Activated naive CD8-positive, alpha-beta T cell treated with anti-CD3 and anti-CD28 coated beads, Interleukin-2, amount 50 U/mL, for 24 hours (primary cell): Measurements from ENCODE around the gene PDE6A.

ENCODE experiments used
- ATAC-seq: fragments of 150-1000 bp; cut with Tn5 transposase; one replicate; pipeline ENCODE4 v1.10.0; 2021
- DNase-seq: peaks from one replicate; pipeline ENCODE4 v3.0.0; 2021
- H3K27ac Mint-ChIP-seq: one replicate; pipeline ENCODE4 v1.8.0; 2021; ENCODE audit warnings: mild to moderate bottlenecking, mixed read lengths
- H3K27me3 Mint-ChIP-seq: one replicate; pipeline ENCODE4 v1.8.0; 2021; ENCODE audit warnings: mixed read lengths
- H3K36me3 Mint-ChIP-seq: one replicate; pipeline ENCODE4 v1.8.0; 2021; ENCODE audit warnings: low read depth, mixed read lengths
- H3K4me1 Mint-ChIP-seq: one replicate; pipeline ENCODE4 v1.8.0; 2021; ENCODE audit warnings: mixed read lengths
- H3K4me3 Mint-ChIP-seq: one replicate; pipeline ENCODE4 v1.8.0; 2021; ENCODE audit warnings: mild to moderate bottlenecking, moderate library complexity, mixed read lengths
- H3K9me3 Mint-ChIP-seq: one replicate; pipeline ENCODE4 v1.8.0; 2021; ENCODE audit warnings: mixed read lengths

PDE6A gene

DNA sequence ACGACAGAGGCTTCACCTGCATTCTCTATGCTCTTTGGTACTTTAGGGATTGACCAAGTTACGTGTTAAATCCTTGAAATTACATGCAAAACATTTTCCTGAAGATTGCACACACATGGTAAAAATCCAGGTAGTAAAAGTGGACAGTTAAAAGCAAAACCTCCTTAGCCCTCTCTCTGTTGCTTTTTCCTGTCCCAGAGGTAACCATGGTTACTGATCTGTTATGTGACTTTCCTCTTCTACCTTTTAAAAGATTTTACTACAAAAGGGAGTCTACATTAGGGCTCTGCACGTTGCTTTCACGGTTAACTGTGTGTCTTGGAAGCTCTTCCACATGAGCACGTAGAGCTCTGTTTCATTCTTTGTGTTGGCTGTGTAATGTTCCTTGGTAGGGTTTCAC, 117.5 kb downstream of the PDE6A start:
- Mint-ChIP-seq H3K4me3 (no peak overlapping the region), H3K27me3 (no peaks in the 10 kb centered on the region), H3K36me3 (peaks cover 4% of the 10 kb centered on the region), H3K27ac (no peak overlapping the region), H3K4me1 (peaks cover 8% of the 10 kb centered on the region), H3K9me3 (no peaks in the 10 kb centered on the region)
- no peak for ATAC-seq
- DNase-seq = no peak

DNA sequence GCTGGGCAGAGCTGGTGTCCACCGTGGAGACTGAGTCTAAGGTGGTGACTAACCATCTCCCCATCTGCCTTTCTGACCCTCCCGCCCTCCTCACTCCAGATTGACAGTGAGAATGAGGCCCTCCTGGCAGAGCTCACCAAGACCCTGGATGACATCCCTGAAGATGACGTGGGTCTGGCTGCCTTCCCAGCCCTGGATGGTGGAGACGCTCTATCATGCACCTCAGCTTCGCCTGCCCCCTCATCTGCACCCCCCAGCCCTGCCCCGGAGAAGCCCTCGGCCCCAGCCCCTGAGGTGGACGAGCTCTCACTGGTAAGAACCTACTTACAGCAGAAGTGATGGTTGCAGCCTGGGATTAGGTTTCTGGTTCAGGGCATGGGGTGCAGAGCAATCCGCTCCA, 118.0 kb downstream of the PDE6A start:
- H3K9me3 Mint-ChIP-seq = no peaks in the 10 kb centered on the region
- H3K4me1 Mint-ChIP-seq = peaks cover 6% of the 10 kb centered on the region
- H3K27ac Mint-ChIP-seq = no peak overlapping the region
- no peak overlapping the region for H3K4me3 Mint-ChIP-seq
- no peaks in the 10 kb centered on the region for H3K27me3 Mint-ChIP-seq
- ATAC-seq (no peak), DNase-seq (no peak)
- peaks cover 4% of the 10 kb centered on the region for H3K36me3 Mint-ChIP-seq

DNA sequence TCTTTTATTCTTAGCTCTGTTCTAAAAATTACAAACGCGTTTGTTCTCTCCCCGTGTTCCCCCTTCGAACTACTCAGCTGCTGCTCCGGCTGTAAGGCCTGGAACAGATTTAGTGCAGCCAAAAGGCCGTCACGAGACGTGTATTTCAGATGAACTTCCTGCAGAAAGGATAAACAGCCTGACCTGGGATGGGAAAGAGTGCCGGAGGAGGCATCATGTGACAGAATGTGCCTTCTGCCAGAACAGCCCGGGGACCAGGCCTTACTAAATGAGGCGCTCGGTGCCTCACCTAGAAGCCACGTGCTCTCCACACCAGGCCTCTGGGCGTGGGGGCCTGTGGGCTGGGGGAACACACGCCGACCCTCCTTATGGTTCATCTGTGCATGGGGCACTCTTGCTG, 119.7 kb downstream of the PDE6A start:
- H3K27ac Mint-ChIP-seq = no peak overlapping the region
- no peaks in the 10 kb centered on the region for H3K9me3 Mint-ChIP-seq
- no peak for DNase-seq
- no peak overlapping the region for H3K4me3 Mint-ChIP-seq
- H3K36me3 Mint-ChIP-seq = peaks cover 4% of the 10 kb centered on the region
- no peaks in the 10 kb centered on the region for H3K27me3 Mint-ChIP-seq
- no peak for ATAC-seq
- H3K4me1 Mint-ChIP-seq = peaks cover 1% of the 10 kb centered on the region

DNA sequence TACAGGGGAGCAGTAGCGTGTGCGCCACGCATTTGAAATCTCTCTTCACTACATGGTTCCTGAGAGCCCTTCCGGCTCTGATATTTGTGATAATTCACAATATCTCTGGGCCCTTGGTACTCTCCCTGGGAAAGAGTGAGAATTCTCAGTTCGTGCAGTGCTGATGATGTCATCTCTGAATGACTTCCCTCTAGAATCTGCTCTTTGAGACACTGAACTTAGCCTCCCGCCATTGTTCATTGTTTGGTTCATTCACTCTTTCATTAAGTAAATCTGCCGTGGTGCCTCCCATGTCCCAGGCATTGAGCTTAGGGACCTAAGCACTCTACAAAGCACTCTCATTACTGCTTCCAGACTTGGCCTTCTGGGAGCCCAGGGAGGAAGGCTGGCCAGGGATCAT, 120.5 kb downstream of the PDE6A start:
- DNase-seq = no peak
- ATAC-seq = no peak
- Mint-ChIP-seq H3K27ac (no peak overlapping the region), H3K9me3 (no peaks in the 10 kb centered on the region), H3K4me3 (no peak overlapping the region), H3K36me3 (peaks cover 4% of the 10 kb centered on the region), H3K27me3 (no peaks in the 10 kb centered on the region), H3K4me1 (peaks cover 1% of the 10 kb centered on the region)

DNA sequence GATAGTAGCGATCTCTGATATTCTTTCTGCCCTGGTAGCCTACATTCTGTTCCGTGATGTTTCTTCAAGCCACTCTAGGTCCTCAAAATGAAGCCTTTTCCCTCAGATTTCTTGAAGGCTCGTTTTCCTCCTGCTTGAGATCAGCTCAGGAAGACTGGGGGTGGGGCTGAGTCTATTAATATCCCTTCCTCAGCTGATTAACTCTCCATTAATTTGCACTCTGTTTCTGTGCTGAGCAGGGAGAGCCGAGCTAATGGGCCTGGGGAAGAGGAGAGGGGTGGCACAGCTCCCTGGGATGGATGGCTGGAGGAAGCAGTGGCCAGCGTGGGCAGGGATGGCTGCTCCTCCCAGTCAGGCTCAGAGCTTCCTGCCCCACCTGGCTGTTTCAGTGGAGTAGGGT, 121.2 kb downstream of the PDE6A start:
- no peak overlapping the region for H3K4me3 Mint-ChIP-seq
- ATAC-seq = no peak
- no peak for DNase-seq
- peaks cover 2% of the 10 kb centered on the region for H3K36me3 Mint-ChIP-seq
- H3K4me1 Mint-ChIP-seq = no peaks in the 10 kb centered on the region
- no peak overlapping the region for H3K27ac Mint-ChIP-seq
- H3K27me3 Mint-ChIP-seq = no peaks in the 10 kb centered on the region
- no peaks in the 10 kb centered on the region for H3K9me3 Mint-ChIP-seq

DNA sequence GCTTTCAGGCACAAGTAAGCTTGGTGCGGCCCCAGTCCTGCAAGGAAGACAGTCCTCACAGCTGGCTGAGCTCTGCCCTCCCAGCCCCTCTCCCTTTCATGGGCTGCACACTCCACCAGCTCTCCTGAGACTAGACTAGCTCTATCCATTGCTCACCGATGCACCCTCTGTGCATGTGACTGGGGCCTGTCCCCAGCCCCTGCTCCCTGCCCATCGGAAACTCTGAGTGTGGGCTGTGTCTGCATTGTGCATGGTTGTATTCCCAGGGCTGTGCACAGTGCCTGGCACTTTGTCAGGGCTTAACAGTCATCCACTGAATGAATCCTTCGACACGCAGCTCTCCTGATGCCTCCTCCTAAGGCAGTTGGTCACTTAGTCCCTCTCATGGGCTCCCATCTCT, 122.3 kb downstream of the PDE6A start:
- Mint-ChIP-seq H3K36me3 (peaks cover 2% of the 10 kb centered on the region), H3K4me3 (no peak overlapping the region), H3K9me3 (no peaks in the 10 kb centered on the region), H3K4me1 (no peaks in the 10 kb centered on the region), H3K27me3 (no peaks in the 10 kb centered on the region), H3K27ac (no peak overlapping the region)
- ATAC-seq (peak; percentile 89), DNase-seq (peak; percentile 11)

DNA sequence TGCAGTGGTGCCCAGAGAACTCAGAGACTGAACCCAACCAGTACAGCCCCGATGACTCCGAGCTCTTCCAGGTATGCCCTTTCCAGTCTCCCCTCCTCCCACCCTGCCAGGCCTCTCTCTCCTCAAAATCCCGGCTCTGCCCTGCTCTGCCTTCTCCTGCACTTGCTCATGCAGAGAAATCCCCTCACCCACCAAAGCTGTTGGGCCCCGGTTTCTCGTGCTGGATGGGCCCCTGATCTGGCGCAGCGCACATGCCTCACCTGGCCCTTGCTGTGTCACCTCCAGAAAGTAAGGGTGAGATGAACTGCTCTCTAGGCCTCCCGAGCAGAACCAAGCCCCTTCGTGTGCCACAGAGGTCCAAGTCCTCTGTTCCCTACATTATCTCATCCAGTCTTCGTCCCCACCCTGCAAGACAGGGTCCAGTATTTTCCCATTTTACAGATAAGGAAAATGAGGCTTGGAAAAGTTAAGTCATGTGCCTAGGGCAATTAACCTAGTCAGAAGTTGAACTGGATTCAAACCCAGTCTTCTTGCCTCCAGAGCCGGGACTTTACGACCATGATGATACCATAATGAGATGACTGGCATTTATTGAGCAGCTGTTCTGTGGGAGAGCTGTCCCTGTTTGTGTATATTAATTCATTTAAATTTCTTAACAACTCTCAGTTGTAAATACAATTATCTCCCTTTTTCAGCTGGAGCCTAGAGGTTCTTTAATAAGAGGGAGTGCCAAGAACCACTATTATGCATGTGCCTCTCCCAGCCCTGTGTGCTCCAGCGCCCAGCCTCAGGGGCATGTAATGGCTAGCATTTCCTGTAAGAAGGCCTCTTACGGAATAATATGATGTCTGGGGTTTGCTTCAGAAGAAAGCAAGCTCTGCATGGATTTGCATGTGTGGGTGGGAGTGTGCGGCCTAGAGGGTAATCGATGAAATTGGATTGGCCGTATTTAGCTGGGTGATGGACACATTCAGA, 123.8 kb downstream of the PDE6A start:
- H3K27me3 Mint-ChIP-seq = no peaks in the 10 kb centered on the region
- H3K4me1 Mint-ChIP-seq = no peaks in the 10 kb centered on the region
- no peaks in the 10 kb centered on the region for H3K9me3 Mint-ChIP-seq
- ATAC-seq (no peak), DNase-seq (no peak)
- H3K4me3 Mint-ChIP-seq = no peak overlapping the region
- peaks cover 2% of the 10 kb centered on the region for H3K36me3 Mint-ChIP-seq
- H3K27ac Mint-ChIP-seq = no peak overlapping the region

DNA sequence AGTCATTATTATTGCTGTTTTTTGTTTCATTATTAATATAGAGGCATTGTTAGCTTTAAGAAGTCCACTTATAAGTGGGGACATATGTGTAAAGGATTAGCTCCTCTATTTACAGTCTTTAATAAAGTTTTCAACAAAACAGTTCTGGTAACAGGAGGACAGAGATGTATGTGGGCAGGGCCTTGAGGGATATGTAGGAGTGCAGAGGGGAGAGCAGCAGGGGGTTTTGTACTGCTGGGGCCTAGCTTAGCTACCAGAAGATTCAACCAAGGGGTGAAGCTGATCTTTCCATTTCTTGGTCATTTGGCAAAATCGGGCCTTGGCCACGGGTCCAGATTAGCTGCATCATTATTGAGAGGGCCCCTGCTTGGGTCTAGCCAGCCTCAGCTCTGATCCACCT, 124.6 kb downstream of the PDE6A start:
- H3K9me3 Mint-ChIP-seq = no peaks in the 10 kb centered on the region
- no peaks in the 10 kb centered on the region for H3K4me1 Mint-ChIP-seq
- H3K36me3 Mint-ChIP-seq = peaks cover 2% of the 10 kb centered on the region
- no peak overlapping the region for H3K27ac Mint-ChIP-seq
- no peak for DNase-seq
- no peak overlapping the region for H3K4me3 Mint-ChIP-seq
- H3K27me3 Mint-ChIP-seq = no peaks in the 10 kb centered on the region
- no peak for ATAC-seq

DNA sequence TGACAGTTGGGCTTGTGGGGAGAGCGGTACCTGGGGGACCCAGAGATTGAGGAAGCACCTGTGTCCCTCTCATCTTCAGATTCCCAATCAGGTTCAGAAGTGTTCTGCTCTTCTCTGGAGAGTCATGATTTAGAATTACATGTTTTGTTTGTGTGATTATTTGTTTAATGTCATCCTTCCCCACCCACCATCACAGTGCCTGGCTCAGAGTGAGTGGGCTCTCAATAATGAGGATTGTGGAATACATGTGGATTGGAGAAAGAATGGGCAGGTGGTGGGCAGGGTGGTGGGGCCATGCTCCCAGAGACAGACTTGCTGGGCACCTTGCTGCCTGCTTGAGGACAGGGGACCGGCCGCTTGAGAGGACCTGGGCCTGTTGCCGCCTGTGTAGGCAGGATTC, 126.5 kb downstream of the PDE6A start:
- ATAC-seq = no peak
- no peaks in the 10 kb centered on the region for H3K4me1 Mint-ChIP-seq
- H3K4me3 Mint-ChIP-seq = no peak overlapping the region
- H3K9me3 Mint-ChIP-seq = no peaks in the 10 kb centered on the region
- DNase-seq = no peak
- H3K27ac Mint-ChIP-seq = no peak overlapping the region
- H3K27me3 Mint-ChIP-seq = no peaks in the 10 kb centered on the region
- H3K36me3 Mint-ChIP-seq = peaks cover 2% of the 10 kb centered on the region

DNA sequence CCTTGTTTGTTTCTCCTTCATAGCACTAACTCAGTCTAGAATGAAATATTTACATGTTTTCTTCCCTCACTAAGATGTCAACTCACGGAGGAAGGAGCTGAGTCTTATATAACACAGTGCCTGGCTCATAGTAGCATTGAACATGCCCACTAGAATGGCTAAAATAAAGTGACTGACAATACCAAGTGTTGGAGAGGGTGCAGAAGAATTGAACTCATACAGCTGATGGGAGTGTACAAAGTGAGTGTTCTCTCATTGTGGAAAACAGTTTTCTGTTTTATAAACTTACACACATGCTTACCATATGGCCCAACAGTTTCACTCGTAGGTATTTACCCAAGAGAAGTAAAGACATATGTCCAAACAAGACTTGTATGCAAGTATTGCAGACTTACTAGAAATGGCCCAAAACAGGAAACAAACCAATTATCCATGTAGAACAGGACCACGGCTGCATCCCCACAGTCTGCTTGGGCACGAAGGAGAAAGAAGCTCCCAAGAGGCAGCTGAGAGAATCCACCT, 127.0 kb downstream of the PDE6A start:
- no peaks in the 10 kb centered on the region for H3K27me3 Mint-ChIP-seq
- ATAC-seq (no peak), DNase-seq (no peak)
- H3K4me3 Mint-ChIP-seq = no peak overlapping the region
- no peak overlapping the region for H3K27ac Mint-ChIP-seq
- no peaks in the 10 kb centered on the region for H3K4me1 Mint-ChIP-seq
- no peaks in the 10 kb centered on the region for H3K9me3 Mint-ChIP-seq
- H3K36me3 Mint-ChIP-seq = peaks cover 2% of the 10 kb centered on the region

DNA sequence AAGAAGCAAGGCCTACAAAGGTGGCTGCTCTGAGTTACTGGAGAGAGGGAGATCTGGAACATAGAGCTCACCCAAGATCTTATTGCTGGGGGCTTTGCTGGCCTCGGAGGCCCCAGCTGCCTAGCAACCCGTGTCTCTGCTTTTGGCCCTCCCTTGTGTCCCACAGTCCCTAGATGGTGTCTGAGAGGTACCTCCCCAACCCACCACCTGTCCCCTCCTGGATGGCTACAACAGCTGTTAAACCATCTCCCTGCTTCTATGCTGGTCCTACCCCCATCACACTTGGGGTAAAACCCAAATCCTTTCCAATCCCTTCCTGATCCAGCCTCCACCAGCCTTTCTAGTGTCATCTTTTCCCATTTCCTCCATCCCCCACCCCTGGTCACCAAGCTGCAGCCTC, 127.9 kb downstream of the PDE6A start:
- H3K27me3 Mint-ChIP-seq = no peaks in the 10 kb centered on the region
- H3K36me3 Mint-ChIP-seq = peaks cover 2% of the 10 kb centered on the region
- H3K4me3 Mint-ChIP-seq = no peak overlapping the region
- no peak overlapping the region for H3K27ac Mint-ChIP-seq
- DNase-seq (no peak), ATAC-seq (no peak)
- no peaks in the 10 kb centered on the region for H3K4me1 Mint-ChIP-seq
- H3K9me3 Mint-ChIP-seq = no peaks in the 10 kb centered on the region

DNA sequence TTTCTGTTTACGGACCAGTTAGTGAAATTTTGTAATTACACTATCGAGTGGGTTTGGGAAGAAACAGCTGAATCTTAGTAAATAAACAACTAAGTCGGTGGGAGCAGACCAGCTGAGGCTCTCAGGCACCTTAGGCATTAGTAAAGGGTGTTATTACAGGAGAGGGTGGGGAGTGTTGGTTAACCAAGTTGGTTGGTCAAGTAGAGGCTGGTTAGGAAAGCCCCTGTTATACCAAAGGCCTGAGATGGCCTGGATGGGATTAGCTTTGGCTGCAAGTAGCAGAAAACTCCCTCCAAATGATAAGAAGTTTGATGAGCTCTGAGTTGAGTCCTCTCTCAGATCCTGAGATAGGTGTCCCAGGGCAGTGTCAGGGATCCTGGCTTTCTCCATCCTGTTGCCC, 133.1 kb downstream of the PDE6A start:
- Mint-ChIP-seq H3K4me3 (no peak overlapping the region), H3K27ac (no peak overlapping the region), H3K27me3 (no peaks in the 10 kb centered on the region), H3K9me3 (no peaks in the 10 kb centered on the region), H3K36me3 (no peaks in the 10 kb centered on the region), H3K4me1 (peaks cover 4% of the 10 kb centered on the region)
- DNase-seq (no peak), ATAC-seq (no peak)

DNA sequence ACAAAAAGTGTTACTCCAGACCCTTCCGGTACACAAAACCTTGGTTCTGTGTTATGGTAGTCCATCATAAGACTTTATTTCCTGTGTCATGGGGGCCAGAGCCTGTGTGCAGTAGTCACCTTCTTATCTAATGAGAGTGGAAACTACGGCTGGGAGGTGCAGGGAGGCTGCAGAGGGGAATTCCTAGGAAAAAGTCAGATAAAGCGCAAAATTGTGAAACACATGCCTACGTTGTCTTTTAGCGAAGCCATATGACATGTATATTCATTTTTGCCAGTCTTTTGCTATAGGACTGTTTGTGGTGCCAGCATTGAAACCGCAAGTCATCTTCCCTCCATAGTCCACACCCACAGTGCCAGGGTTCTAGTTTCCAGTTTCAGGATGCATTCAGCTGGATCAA, 133.7 kb downstream of the PDE6A start:
- peaks cover 4% of the 10 kb centered on the region for H3K4me1 Mint-ChIP-seq
- no peak overlapping the region for H3K4me3 Mint-ChIP-seq
- ATAC-seq = no peak
- H3K9me3 Mint-ChIP-seq = no peaks in the 10 kb centered on the region
- no peak for DNase-seq
- H3K27ac Mint-ChIP-seq = no peak overlapping the region
- no peaks in the 10 kb centered on the region for H3K36me3 Mint-ChIP-seq
- H3K27me3 Mint-ChIP-seq = no peaks in the 10 kb centered on the region

DNA sequence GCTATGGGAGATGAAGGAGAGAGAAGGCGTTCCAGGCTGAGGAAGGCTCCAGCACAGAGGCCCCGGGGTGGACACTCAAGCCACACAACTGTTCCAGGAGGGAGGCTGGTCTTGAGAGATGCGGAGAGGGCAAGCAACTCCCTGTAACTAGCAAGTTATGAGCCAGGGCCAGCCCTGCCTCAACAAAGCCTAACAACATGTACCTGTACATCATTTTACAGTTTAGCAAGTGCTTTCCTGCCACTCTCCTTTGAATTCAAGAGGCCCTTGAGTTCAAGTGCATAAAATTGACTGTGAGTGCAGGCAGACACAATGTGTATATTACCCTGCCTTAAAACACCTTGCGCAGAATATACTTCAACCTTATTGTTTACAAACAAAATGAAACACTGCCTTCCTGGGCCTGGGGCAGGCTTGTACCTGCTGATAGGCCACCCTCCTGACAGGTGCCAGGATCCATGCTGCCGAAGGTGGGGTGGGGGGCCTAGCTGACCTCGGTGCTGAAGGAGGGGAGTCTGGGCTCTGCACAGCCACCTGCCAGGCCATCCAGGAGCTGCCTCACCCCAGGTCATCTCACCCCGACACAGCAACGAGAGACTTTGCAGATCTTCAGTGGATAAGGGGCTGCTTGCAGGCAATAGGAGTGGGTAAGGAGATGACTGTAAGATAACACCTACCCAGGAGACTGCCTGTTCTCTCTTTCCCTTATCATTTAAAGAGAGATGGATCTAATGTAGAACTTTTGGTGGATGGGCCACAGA, 134.5 kb downstream of the PDE6A start:
- no peak overlapping the region for H3K27ac Mint-ChIP-seq
- H3K4me1 Mint-ChIP-seq = peaks cover 7% of the 10 kb centered on the region
- no peaks in the 10 kb centered on the region for H3K9me3 Mint-ChIP-seq
- H3K36me3 Mint-ChIP-seq = no peaks in the 10 kb centered on the region
- no peaks in the 10 kb centered on the region for H3K27me3 Mint-ChIP-seq
- no peak overlapping the region for H3K4me3 Mint-ChIP-seq
- ATAC-seq (no peak), DNase-seq (no peak)
